Measurements from ENCODE around the gene CD53.
A peak's percentile ranks its signal among the peaks of the same experiment; 100 is the strongest.

The CD53 gene

GRCh38 chr1:110878591-110878990 is 5.6 kb downstream of the CD53 start:
- no peaks in the 10 kb centered on the region for H3K9me2 ChIP-seq (replicated peaks; ENCODE audit: insufficient read depth, low read length)
- peaks cover 61% of the 10 kb centered on the region for H4K20me1 ChIP-seq (ENCODE audit: low read depth, low read length)
- peak overlapping the region; percentile 96 for H3K4me3 ChIP-seq (ENCODE audit: insufficient read depth, low read length, poor library complexity, severe bottlenecking)
- H3F3A ChIP-seq (ENCODE audit: insufficient read depth), result peaks cover 55% of the 10 kb centered on the region
- H3K9me3 ChIP-seq (ENCODE audit: insufficient read depth, low read length), result no peaks in the 10 kb centered on the region
- H2AFZ ChIP-seq (ENCODE audit: low read depth, low read length, severe bottlenecking), result no peak overlapping the region
- H3K27me3 ChIP-seq (ENCODE audit: low read length), result no peaks in the 10 kb centered on the region
- peak overlapping the region; percentile 85 for H3K4me2 ChIP-seq (ENCODE audit: low read depth, low read length, poor library complexity, severe bottlenecking)
- H3K36me3 ChIP-seq (ENCODE audit: low read length), result peaks cover 41% of the 10 kb centered on the region
- H3K9ac ChIP-seq (ENCODE audit: low read length), result peak overlapping the region; percentile 91; the same call in 1 of the 2 replicates
- no peak for TF ChIP-seq CTCF (IDR thresholded peaks at IDR 0.05; ENCODE audit: insufficient read depth, low read length, poor library complexity, severe bottlenecking)
- TF ChIP-seq EZH2phosphoT487 (conservative IDR thresholded peaks at IDR 0.05; ENCODE audit: low read length), result no peak
- H3K79me2 ChIP-seq (ENCODE audit: insufficient read depth, low read length), result peaks cover 100% of the 10 kb centered on the region
- H3K27ac ChIP-seq (ENCODE audit: low read depth, low read length), result peak overlapping the region; percentile 97

- peaks cover 64% of the 10 kb centered on the region for H4K20me1 ChIP-seq (ENCODE audit: low read depth, low read length)
- H3K9ac ChIP-seq (ENCODE audit: low read length), result peak overlapping the region; percentile 91; the same call in 1 of the 2 replicates
- H3K36me3 ChIP-seq (ENCODE audit: low read length), result peaks cover 43% of the 10 kb centered on the region
- H2AFZ ChIP-seq (ENCODE audit: low read depth, low read length, severe bottlenecking), result no peak overlapping the region
- peak overlapping the region; percentile 85 for H3K4me2 ChIP-seq (ENCODE audit: low read depth, low read length, poor library complexity, severe bottlenecking)
- peak overlapping the region; percentile 97 for H3K27ac ChIP-seq (ENCODE audit: low read depth, low read length)
- H3K9me3 ChIP-seq (ENCODE audit: insufficient read depth, low read length), result no peaks in the 10 kb centered on the region
- peaks cover 55% of the 10 kb centered on the region for H3F3A ChIP-seq (ENCODE audit: insufficient read depth)
- H3K9me2 ChIP-seq (replicated peaks; ENCODE audit: insufficient read depth, low read length), result no peaks in the 10 kb centered on the region
- peak overlapping the region; percentile 96 for H3K4me3 ChIP-seq (ENCODE audit: insufficient read depth, low read length, poor library complexity, severe bottlenecking)
- no peak for TF ChIP-seq EZH2phosphoT487 (conservative IDR thresholded peaks at IDR 0.05; ENCODE audit: low read length)
- no peak for TF ChIP-seq CTCF (IDR thresholded peaks at IDR 0.05; ENCODE audit: insufficient read depth, low read length, poor library complexity, severe bottlenecking)
- H3K79me2 ChIP-seq (ENCODE audit: insufficient read depth, low read length), result peaks cover 100% of the 10 kb centered on the region
- no peaks in the 10 kb centered on the region for H3K27me3 ChIP-seq (ENCODE audit: low read length)
Measured at GRCh38 chr1:110878993-110879392, 6.0 kb downstream of the CD53 start.

GRCh38 chr1:110879758-110880606 is 7.0 kb downstream of the CD53 start:
- peaks cover 100% of the 10 kb centered on the region for H3K79me2 ChIP-seq (ENCODE audit: insufficient read depth, low read length)
- H4K20me1 ChIP-seq (ENCODE audit: low read depth, low read length), result peaks cover 74% of the 10 kb centered on the region
- H3K36me3 ChIP-seq (ENCODE audit: low read length), result peaks cover 45% of the 10 kb centered on the region
- peak overlapping the region; percentile 97 for H3K27ac ChIP-seq (ENCODE audit: low read depth, low read length)
- peak overlapping the region; percentile 85 for H3K4me2 ChIP-seq (ENCODE audit: low read depth, low read length, poor library complexity, severe bottlenecking)
- no peak overlapping the region for H3K4me3 ChIP-seq (ENCODE audit: insufficient read depth, low read length, poor library complexity, severe bottlenecking)
- H3F3A ChIP-seq (ENCODE audit: insufficient read depth), result peaks cover 55% of the 10 kb centered on the region
- no peaks in the 10 kb centered on the region for H3K9me2 ChIP-seq (replicated peaks; ENCODE audit: insufficient read depth, low read length)
- no peaks in the 10 kb centered on the region for H3K27me3 ChIP-seq (ENCODE audit: low read length)
- H3K9me3 ChIP-seq (ENCODE audit: insufficient read depth, low read length), result no peaks in the 10 kb centered on the region
- TF ChIP-seq EZH2phosphoT487 (conservative IDR thresholded peaks at IDR 0.05; ENCODE audit: low read length) (no peak), CTCF (IDR thresholded peaks at IDR 0.05; ENCODE audit: insufficient read depth, low read length, poor library complexity, severe bottlenecking) (no peak)
- H2AFZ ChIP-seq (ENCODE audit: low read depth, low read length, severe bottlenecking), result no peak overlapping the region
- no peak overlapping the region for H3K9ac ChIP-seq (ENCODE audit: low read length)

Measured in SU-DHL-6 (cell line).